Measurements from ENCODE around the gene RAB5IF.

- TF ChIP-seq, protein P1, sequence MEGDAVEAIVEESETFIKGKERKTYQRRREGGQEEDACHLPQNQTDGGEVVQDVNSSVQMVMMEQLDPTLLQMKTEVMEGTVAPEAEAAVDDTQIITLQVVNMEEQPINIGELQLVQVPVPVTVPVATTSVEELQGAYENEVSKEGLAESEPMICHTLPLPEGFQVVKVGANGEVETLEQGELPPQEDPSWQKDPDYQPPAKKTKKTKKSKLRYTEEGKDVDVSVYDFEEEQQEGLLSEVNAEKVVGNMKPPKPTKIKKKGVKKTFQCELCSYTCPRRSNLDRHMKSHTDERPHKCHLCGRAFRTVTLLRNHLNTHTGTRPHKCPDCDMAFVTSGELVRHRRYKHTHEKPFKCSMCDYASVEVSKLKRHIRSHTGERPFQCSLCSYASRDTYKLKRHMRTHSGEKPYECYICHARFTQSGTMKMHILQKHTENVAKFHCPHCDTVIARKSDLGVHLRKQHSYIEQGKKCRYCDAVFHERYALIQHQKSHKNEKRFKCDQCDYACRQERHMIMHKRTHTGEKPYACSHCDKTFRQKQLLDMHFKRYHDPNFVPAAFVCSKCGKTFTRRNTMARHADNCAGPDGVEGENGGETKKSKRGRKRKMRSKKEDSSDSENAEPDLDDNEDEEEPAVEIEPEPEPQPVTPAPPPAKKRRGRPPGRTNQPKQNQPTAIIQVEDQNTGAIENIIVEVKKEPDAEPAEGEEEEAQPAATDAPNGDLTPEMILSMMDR (IDR thresholded peaks at IDR 0.05): no peak
- TF ChIP-seq POLR2AphosphoS5 (IDR thresholded peaks at IDR 0.05; ENCODE audit: low read depth, low read length): no peak
Observed at GRCh38 chr20:36642136-36642535, 36.6 kb downstream of the RAB5IF start.

Data from Panc1 (cell line).